SK-N-SH treated with all-trans-retinoic acid at 6 μM for 48 hours (cell line): ENCODE data around the gene GRM5.
"Not testable (repeated sequence)": the region's sequence is repeated elsewhere in the genome, so short reads cannot be mapped to it uniquely, and the experiment has no call there.

Experiments
- CSRNP3 ChIP-seq: fragments of 250-450 bp; sonication (Bioruptor Pico); IDR thresholded peaks from 2 replicates; pipeline ENCODE4 v1.5.1; 2021; ENCODE audit warnings: mild to moderate bottlenecking, moderate library complexity
- GLIS3 ChIP-seq: fragments of 250-450 bp; sonication (Bioruptor Pico); IDR thresholded peaks from 2 replicates; pipeline ENCODE4 v1.5.0; 2020; ENCODE audit warnings: mild to moderate bottlenecking, moderate library complexity
- ISL1 ChIP-seq: fragments of 250-450 bp; sonication (Bioruptor Pico); IDR thresholded peaks from 2 replicates; pipeline ENCODE4 v2.1.2; 2022; ENCODE audit warnings: mild to moderate bottlenecking, moderate library complexity
- OSR1 ChIP-seq: fragments of 250-450 bp; sonication (Bioruptor Pico); IDR thresholded peaks from 2 replicates; pipeline ENCODE4 v1.8.0; 2022; ENCODE audit warnings: moderate library complexity, mild to moderate bottlenecking, inconsistent platforms
- PATZ1 ChIP-seq: fragments of 250-450 bp; sonication (Bioruptor Pico); IDR thresholded peaks from 2 replicates; pipeline ENCODE4 v1.8.0; 2020; ENCODE audit warnings: mild to moderate bottlenecking, moderate library complexity, borderline replicate concordance
- POU6F1 ChIP-seq: fragments of 250-450 bp; sonication (Bioruptor Pico); IDR thresholded peaks from 2 replicates; pipeline ENCODE4 v1.8.0; 2021; ENCODE audit warnings: low read depth, mild to moderate bottlenecking, moderate library complexity, borderline replicate concordance
- ZFP3 ChIP-seq: fragments of 250-450 bp; sonication (Bioruptor Pico); IDR thresholded peaks from 2 replicates; pipeline ENCODE4 v1.5.0; 2020; ENCODE audit warnings: mild to moderate bottlenecking, moderate library complexity
- ZFP30 ChIP-seq: fragments of 450-650 bp; formaldehyde crosslinking; IDR thresholded peaks from 2 replicates; pipeline ENCODE4 v1.5.0; 2022; ENCODE audit warnings: mild to moderate bottlenecking, moderate library complexity

GRCh38 chr11:88838139-88838538 lies 227.6 kb downstream of the GRM5 start:
- TF ChIP-seq POU6F1 (CRISPR knock-in tag); CSRNP3 (CRISPR knock-in tag); ZFP30; PATZ1 (CRISPR knock-in tag); OSR1; ISL1 (CRISPR knock-in tag); GLIS3 (CRISPR knock-in tag); ZFP3 (CRISPR knock-in tag): not testable (repeated sequence)
